ENCODE measurements around the gene ADRA2C.

Gene ADRA2C

DNA sequence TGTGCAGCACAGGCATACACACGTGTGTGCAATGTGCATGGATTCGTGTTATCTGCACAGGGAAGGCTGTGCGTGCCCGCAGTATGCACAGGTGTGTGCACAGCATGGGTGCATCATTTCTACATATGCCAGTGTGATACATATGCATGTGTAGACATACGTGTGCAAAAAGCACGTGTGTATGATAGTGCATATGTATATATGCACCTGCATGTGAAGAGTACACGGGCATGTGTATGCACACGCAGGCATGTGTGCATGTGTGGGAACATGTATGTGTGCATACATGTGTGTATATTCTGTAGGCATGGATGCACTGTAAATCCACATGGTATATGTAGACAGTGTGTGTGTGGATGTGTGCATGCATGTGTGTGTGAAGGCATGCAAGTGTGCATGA lies 3.9 kb upstream of the ADRA2C start:
- TF ChIP-seq FOXP2 (optimal IDR thresholded peaks at IDR 0.05; ENCODE audit: borderline replicate concordance, extremely low read depth, extremely low read length, insufficient read depth), result no peak
- TF ChIP-seq SIN3A (IDR thresholded peaks at IDR 0.05; ENCODE audit: borderline replicate concordance, insufficient read depth, low read length), result no peak
- no peak for TF ChIP-seq TAF1 (IDR thresholded peaks at IDR 0.05; ENCODE audit: borderline replicate concordance, insufficient read depth, low read length)
- TF ChIP-seq, protein P1, sequence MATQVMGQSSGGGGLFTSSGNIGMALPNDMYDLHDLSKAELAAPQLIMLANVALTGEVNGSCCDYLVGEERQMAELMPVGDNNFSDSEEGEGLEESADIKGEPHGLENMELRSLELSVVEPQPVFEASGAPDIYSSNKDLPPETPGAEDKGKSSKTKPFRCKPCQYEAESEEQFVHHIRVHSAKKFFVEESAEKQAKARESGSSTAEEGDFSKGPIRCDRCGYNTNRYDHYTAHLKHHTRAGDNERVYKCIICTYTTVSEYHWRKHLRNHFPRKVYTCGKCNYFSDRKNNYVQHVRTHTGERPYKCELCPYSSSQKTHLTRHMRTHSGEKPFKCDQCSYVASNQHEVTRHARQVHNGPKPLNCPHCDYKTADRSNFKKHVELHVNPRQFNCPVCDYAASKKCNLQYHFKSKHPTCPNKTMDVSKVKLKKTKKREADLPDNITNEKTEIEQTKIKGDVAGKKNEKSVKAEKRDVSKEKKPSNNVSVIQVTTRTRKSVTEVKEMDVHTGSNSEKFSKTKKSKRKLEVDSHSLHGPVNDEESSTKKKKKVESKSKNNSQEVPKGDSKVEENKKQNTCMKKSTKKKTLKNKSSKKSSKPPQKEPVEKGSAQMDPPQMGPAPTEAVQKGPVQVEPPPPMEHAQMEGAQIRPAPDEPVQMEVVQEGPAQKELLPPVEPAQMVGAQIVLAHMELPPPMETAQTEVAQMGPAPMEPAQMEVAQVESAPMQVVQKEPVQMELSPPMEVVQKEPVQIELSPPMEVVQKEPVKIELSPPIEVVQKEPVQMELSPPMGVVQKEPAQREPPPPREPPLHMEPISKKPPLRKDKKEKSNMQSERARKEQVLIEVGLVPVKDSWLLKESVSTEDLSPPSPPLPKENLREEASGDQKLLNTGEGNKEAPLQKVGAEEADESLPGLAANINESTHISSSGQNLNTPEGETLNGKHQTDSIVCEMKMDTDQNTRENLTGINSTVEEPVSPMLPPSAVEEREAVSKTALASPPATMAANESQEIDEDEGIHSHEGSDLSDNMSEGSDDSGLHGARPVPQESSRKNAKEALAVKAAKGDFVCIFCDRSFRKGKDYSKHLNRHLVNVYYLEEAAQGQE (IDR thresholded peaks at IDR 0.05; ENCODE audit: insufficient read depth in 1 of 2, low read depth in 2 of 2, low read length in 2 of 2), result no peak
- TF ChIP-seq POLR2AphosphoS5 (IDR thresholded peaks at IDR 0.05; ENCODE audit: low read depth, low read length), result no peak

DNA sequence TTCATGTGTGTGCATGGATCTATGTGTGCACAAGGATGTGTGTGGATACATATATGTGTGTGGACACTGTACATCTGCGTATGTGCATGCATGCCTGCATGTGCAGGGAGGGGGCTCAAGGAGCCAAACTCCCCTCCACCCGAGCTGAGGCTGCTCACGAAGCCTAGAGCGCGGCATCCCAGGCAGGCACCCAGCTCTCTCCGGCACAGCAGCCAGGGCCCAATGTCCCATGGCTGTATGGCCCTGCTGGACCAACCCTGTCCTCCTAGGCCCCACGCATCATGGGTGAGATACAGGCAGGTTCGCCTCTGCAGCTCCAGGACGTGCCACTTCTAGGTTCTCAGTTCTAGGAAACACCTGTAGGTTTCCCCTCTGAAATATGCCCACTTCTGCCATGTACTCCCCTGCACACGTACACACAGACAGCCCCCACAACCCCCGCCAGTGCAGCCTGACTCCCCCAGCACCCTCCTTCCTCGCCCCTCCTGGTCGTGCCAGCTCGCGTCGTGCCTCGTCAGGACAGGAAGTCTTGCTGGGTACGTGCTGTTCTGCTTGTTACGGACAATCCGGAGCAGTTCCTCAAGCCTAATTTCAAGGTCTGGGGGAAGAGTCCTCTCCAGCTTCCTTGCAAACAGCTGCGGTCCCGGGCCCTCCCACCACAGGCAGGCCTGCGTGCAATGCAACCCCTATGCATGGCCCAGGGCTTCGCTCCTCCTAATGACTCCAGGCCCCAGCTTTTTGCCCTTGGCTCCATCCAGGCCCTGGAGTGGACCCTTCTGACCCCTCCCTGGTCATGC lies 3.2 kb upstream of the ADRA2C start:
- TF ChIP-seq, protein P1 (IDR thresholded peaks at IDR 0.05; ENCODE audit: insufficient read depth in 1 of 2, low read depth in 2 of 2, low read length in 2 of 2), result no peak
- TF ChIP-seq SIN3A (IDR thresholded peaks at IDR 0.05; ENCODE audit: borderline replicate concordance, insufficient read depth, low read length), result no peak
- TF ChIP-seq TAF1 (IDR thresholded peaks at IDR 0.05; ENCODE audit: borderline replicate concordance, insufficient read depth, low read length), result no peak
- no peak for TF ChIP-seq FOXP2 (optimal IDR thresholded peaks at IDR 0.05; ENCODE audit: borderline replicate concordance, extremely low read depth, extremely low read length, insufficient read depth)
- no peak for TF ChIP-seq POLR2AphosphoS5 (IDR thresholded peaks at IDR 0.05; ENCODE audit: low read depth, low read length)

DNA sequence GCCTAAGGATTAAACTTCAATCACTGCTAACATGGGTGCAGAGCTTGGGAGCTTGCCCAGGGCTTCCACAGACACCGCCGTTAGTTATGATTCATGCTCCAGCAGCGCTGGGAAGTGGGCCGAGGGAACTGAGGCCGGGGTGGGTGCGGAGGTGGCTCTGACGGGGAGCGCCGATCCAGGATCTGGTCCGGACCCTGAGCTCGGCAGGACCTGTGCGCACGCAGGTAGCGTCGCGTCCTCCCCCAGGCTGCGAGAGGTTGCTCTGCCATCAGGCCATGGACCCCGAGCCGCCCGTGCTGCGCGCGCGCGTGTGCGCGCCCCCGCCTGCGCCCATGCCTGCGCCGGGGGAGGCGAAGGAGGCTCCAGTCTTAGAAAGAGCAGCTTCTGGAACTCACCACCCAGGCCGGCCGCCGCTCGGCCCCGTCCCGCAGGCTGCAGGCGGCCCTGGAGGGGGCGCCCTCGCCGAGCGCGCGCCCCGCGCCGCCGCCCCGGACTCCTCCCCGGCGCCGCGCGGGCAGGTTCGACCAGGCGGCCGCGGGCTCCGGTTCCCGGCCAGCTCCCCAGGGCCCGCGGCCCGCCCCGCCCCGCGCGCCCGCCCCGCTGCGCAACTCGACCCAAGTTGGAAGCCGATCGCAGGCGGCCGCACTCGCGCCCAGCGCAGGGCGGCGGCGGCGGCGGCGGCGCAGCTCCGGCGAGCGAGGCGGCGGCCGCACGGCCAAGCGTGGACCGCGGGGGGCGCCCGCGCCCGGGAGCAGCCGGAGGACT lies 732 bp upstream of the ADRA2C start:
- no peak for TF ChIP-seq SIN3A (IDR thresholded peaks at IDR 0.05; ENCODE audit: borderline replicate concordance, insufficient read depth, low read length)
- no peak for TF ChIP-seq FOXP2 (optimal IDR thresholded peaks at IDR 0.05; ENCODE audit: borderline replicate concordance, extremely low read depth, extremely low read length, insufficient read depth)
- no peak for TF ChIP-seq POLR2AphosphoS5 (IDR thresholded peaks at IDR 0.05; ENCODE audit: low read depth, low read length)
- TF ChIP-seq, protein P1 (IDR thresholded peaks at IDR 0.05; ENCODE audit: insufficient read depth in 1 of 2, low read depth in 2 of 2, low read length in 2 of 2), result no peak
- no peak for TF ChIP-seq TAF1 (IDR thresholded peaks at IDR 0.05; ENCODE audit: borderline replicate concordance, insufficient read depth, low read length)

DNA sequence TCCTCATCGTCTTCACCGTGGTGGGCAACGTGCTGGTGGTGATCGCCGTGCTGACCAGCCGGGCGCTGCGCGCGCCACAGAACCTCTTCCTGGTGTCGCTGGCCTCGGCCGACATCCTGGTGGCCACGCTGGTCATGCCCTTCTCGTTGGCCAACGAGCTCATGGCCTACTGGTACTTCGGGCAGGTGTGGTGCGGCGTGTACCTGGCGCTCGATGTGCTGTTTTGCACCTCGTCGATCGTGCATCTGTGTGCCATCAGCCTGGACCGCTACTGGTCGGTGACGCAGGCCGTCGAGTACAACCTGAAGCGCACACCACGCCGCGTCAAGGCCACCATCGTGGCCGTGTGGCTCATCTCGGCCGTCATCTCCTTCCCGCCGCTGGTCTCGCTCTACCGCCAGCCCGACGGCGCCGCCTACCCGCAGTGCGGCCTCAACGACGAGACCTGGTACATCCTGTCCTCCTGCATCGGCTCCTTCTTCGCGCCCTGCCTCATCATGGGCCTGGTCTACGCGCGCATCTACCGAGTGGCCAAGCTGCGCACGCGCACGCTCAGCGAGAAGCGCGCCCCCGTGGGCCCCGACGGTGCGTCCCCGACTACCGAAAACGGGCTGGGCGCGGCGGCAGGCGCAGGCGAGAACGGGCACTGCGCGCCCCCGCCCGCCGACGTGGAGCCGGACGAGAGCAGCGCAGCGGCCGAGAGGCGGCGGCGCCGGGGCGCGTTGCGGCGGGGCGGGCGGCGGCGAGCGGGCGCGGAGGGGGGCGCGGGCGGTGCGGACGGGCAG lies 792 bp downstream of the ADRA2C start:
- no peak for TF ChIP-seq TAF1 (IDR thresholded peaks at IDR 0.05; ENCODE audit: borderline replicate concordance, insufficient read depth, low read length)
- no peak for TF ChIP-seq POLR2AphosphoS5 (IDR thresholded peaks at IDR 0.05; ENCODE audit: low read depth, low read length)
- TF ChIP-seq, protein P1 (IDR thresholded peaks at IDR 0.05; ENCODE audit: insufficient read depth in 1 of 2, low read depth in 2 of 2, low read length in 2 of 2), result no peak
- no peak for TF ChIP-seq FOXP2 (optimal IDR thresholded peaks at IDR 0.05; ENCODE audit: borderline replicate concordance, extremely low read depth, extremely low read length, insufficient read depth)
- no peak for TF ChIP-seq SIN3A (IDR thresholded peaks at IDR 0.05; ENCODE audit: borderline replicate concordance, insufficient read depth, low read length)
